Measurements from ENCODE around the gene PRTFDC1.
"Not testable (repeated sequence)": the region's sequence is repeated elsewhere in the genome, so short reads cannot be mapped to it uniquely, and the experiment has no call there.

Gene PRTFDC1

GRCh38 chr10:24929904-24930303 is 22.5 kb downstream of the PRTFDC1 start:
- no peak for DNase-seq

GRCh38 chr10:24929056-24929544 is 23.3 kb downstream of the PRTFDC1 start:
- no peak for DNase-seq

- DNase-seq, result no peak
These were observed 24.2 kb downstream of the PRTFDC1 start for GRCh38 chr10:24928163-24928562.

- DNase-seq, result no peak
These were observed 25.8 kb downstream of the PRTFDC1 start for GRCh38 chr10:24926557-24926956.

GRCh38 chr10:24925799-24926198 is 26.6 kb downstream of the PRTFDC1 start:
- DNase-seq, result no peak

- DNase-seq, result not testable (repeated sequence)
These were observed 27.9 kb downstream of the PRTFDC1 start for GRCh38 chr10:24924483-24924882.

DNA sequence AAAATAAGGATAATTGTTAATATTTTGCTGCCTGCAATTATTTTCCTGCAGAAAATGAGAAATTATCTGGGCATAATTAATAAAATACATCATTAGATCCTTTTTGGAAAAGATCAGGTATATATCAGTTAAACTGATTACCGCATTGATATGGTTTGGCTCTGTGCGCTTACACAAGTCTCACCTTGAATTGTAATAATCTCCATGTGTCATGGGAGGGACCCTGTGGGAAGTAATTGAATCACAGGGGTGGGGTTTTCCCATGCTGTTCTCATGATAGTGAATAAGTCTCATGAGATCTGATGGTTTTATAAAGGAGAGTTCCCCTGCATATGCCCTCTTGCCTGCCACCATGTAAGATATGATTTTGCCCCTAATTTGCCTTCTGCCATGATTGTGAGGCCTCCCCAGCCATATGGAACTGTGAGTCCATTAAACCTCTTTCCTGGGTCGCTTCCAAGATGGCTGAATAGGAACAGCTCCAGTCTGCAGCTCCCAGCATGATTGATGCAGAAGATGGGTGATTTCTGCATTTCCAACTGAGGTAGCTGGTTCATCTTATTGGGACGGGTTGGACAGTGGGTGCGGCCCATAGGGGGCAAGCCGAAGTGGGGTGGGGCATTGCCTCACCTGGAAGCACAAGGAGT is 30.1 kb downstream of the PRTFDC1 start:
- DNase-seq, result not testable (repeated sequence)

DNA sequence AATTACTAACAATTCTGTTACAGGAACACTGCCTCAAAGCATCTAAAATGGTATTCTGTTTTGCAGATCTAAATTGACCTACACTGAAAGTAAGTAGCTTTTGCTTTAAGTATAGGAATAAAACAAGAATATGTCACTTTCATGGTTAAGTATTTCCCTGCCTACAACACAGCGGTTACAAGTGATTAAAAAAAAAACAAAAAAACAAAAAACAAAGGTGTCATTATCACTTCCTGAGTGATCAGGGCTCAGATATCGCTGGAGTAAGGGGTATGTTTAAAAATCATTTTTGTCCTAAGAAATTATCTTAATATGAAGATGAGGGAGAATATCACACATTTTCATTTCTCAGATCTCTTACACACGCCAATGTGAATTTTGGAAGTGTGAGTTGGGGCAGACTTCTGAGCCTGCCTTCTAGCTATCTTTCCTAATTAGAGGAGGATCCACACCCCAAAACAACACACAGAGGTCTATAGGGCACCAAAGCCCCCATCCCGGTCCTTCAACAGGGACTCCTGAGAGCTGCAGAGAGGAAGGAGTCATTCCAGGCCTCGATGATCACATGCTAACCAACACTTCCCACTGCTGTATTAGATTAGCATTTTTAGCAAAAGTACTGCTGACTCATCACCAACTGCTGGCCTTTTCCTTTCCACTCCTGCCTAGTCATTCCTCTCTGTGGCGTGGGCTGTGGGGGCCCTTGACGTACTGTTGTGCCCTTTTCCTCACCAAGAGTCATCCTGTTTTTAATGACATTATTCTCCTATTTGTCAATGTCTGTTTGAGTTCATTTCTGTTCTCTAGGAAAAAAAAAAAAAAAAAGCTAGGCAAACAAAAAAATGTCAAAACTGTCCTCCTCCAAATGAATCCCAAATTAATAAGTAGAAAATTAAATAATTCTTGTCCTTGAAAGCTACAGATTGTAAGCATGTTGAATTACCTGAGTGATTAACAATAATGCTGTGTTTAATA is 31.2 kb downstream of the PRTFDC1 start:
- no peak for DNase-seq

GRCh38 chr10:24920192-24920591 is 32.2 kb downstream of the PRTFDC1 start:
- DNase-seq, result not testable (repeated sequence)

GRCh38 chr10:24919629-24920028 is 32.8 kb downstream of the PRTFDC1 start:
- DNase-seq, result not testable (repeated sequence)

- DNase-seq, result no peak
These were observed 34.4 kb downstream of the PRTFDC1 start for GRCh38 chr10:24917979-24918378.

DNA sequence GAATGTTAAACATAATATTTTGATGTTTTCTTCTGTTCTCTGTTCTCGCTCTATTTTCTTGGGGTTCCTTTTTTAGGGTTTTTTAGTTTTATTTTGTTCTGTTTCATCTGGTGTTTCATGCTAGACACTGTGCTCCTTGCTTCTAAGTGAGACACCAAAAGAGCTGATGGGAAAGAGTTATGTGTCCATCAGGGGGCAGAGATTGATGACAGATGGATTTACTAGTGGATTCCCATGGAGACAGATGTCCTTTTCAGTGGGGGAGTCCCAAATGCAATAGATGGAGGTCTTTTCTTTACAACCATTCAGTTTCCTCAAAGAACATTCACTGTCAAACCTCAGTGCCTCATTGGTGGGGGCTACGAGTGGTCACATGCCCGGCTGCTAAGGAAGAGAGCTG is 34.9 kb downstream of the PRTFDC1 start:
- no peak for DNase-seq

GRCh38 chr10:24916365-24916764 is 36.0 kb downstream of the PRTFDC1 start:
- no peak for DNase-seq

- DNase-seq, result no peak
These were observed 37.1 kb downstream of the PRTFDC1 start for GRCh38 chr10:24915304-24915703.

DNA sequence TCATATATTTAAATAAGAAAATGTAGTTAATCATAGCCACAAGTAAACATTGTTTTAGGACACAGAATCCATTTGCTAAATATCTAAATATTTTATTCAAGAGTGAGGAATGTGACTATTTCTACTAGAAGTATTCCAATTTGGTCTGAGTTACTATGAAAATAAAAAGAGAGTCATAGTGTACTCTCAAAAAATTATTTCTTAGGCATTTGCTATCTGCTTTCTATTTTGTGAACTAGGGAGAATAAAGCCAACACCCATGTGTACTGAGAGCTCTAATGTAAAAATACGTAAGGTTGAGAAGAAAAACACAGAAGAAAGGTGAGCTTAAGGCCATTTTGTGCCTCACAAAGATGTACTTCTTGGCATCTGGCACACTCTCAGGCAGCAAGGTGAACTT is 38.3 kb downstream of the PRTFDC1 start:
- no peak for DNase-seq

GRCh38 chr10:24912215-24912614 is 40.2 kb downstream of the PRTFDC1 start:
- DNase-seq, result no peak

DNA sequence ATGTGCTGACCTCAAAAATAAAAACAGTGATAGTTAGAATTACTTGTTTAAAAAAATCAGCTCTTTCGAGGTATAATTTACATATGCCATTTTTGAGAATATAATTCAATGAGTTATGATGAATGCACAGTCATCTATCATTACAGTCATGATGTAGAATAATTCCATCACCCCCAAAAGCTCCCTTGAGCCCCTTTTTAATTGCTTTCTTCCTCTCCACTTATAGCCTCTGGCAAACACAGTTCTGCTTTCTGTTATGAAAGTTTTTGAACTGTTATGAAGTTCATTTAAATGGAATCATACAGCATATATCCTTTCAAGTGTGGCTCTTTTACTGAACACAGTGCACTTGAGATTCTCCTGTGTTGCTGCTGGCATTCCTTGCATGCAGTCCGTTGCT is 41.4 kb downstream of the PRTFDC1 start:
- no peak for DNase-seq

GRCh38 chr10:24910574-24910973 is 41.8 kb downstream of the PRTFDC1 start:
- DNase-seq, result no peak

GRCh38 chr10:24908793-24909423 is 43.5 kb downstream of the PRTFDC1 start:
- DNase-seq, result no peak

- no peak for DNase-seq
These were observed 44.5 kb downstream of the PRTFDC1 start for GRCh38 chr10:24907956-24908355.

DNA sequence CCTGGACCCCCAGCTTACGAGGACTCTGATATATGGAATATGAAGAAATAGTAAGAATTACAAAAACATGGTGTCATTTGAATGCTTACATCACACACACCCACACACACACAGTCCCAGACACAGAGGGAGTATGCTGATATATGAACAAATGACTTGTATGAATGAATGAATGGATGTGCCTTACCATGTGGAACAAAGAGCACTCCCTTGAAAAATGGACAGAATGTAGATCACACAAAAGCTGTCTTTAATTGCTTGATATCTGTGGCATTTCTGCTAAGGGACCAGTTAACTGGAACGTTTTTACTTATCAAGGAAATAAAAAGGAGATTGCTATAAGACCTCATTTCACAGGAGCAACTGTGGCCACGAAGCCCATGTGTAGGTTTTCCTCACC is 46.0 kb downstream of the PRTFDC1 start:
- no peak for DNase-seq

- no peak for DNase-seq
These were observed 47.6 kb downstream of the PRTFDC1 start for GRCh38 chr10:24904824-24905223.

DNA sequence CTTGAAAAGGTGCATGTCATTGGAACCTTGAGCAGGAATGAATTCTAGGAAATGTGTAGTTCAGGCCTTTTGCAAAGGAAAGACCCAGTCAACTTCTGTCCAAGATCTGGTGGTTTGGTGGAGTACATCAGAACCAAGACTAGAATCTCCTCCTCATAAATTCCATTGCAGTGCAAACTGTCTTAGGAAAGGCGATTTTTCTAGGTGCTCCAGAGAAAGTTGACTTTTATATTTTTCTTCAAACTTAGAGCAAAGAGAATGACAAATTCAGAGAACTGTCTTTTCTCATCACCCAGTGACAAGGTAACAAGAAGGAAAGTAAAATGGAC is 50.0 kb downstream of the PRTFDC1 start:
- no peak for DNase-seq
